ENCODE results near the gene PRELP.
"Not testable (repeated sequence)": the region's sequence is repeated elsewhere in the genome, so short reads cannot be mapped to it uniquely, and the experiment has no call there.

PRELP gene

DNA sequence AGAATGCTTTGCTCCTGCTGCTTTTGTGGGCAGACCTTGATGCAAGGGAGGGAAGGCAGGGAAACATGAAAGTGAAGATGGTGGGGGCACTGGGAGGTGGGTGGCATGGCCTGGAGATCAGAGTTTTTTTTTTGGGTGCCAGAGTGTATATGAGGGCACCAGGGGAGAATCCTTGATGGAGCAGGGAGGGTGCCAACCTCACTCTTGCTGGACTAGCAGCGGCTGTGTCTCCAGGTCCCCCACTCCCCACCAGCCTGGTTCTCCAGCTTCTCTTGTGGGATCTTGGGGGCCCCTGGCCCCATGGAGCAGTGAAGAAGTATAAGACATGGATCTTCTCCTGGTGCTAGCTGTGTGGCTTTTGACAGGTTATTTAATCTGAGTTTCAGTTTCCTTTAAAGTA lies 13.5 kb upstream of the PRELP start:
- no peak for DNase-seq (ENCODE audit: low read depth, low spot score)
- Histone ChIP-seq H3K4me3 (ENCODE audit: insufficient read length, low read depth) (no peak overlapping the region), H3K9me3 (ENCODE audit: insufficient read depth, low read length) (no peaks in the 10 kb centered on the region), H3K36me3 (ENCODE audit: insufficient read depth, insufficient read length, low read length) (no peaks in the 10 kb centered on the region), H3K27me3 (ENCODE audit: insufficient read depth, insufficient read length) (no peaks in the 10 kb centered on the region), H3K9ac (ENCODE audit: insufficient read length, low read depth) (no peak overlapping the region), H3K4me1 (ENCODE audit: insufficient read depth, insufficient read length) (peaks cover 22% of the 10 kb centered on the region)
- TF ChIP-seq ZNF274 (IDR thresholded peaks at IDR 0.05; ENCODE audit: low read depth, low read length): no peak
- no peak for TF ChIP-seq SUZ12 (IDR thresholded peaks at IDR 0.05; ENCODE audit: extremely low read depth, insufficient read depth, insufficient read length)
- no peak for TF ChIP-seq YY1 (IDR thresholded peaks at IDR 0.05; ENCODE audit: insufficient read depth, insufficient read length)

- TF ChIP-seq ZNF274 (IDR thresholded peaks at IDR 0.05; ENCODE audit: low read depth, low read length): no peak
- no peak for TF ChIP-seq SUZ12 (IDR thresholded peaks at IDR 0.05; ENCODE audit: extremely low read depth, insufficient read depth, insufficient read length)
- TF ChIP-seq YY1 (IDR thresholded peaks at IDR 0.05; ENCODE audit: insufficient read depth, insufficient read length): no peak
- Histone ChIP-seq H3K27me3 (ENCODE audit: insufficient read depth, insufficient read length) (no peaks in the 10 kb centered on the region), H3K4me1 (ENCODE audit: insufficient read depth, insufficient read length) (peaks cover 22% of the 10 kb centered on the region), H3K9me3 (ENCODE audit: insufficient read depth, low read length) (no peaks in the 10 kb centered on the region), H3K36me3 (ENCODE audit: insufficient read depth, insufficient read length, low read length) (no peaks in the 10 kb centered on the region), H3K9ac (ENCODE audit: insufficient read length, low read depth) (no peak overlapping the region), H3K4me3 (ENCODE audit: insufficient read length, low read depth) (no peak overlapping the region)
- no peak for DNase-seq (ENCODE audit: low read depth, low spot score)
Observed at GRCh38 chr1:203462878-203463277, 12.7 kb upstream of the PRELP start.

- peaks cover 22% of the 10 kb centered on the region for H3K4me1 ChIP-seq (ENCODE audit: insufficient read depth, insufficient read length)
- H3K9ac ChIP-seq (ENCODE audit: insufficient read length, low read depth): no peak overlapping the region
Observed at GRCh38 chr1:203463469-203464062, 12.0 kb upstream of the PRELP start.

GRCh38 chr1:203464226-203464625 lies 11.4 kb upstream of the PRELP start:
- Histone ChIP-seq H3K27me3 (ENCODE audit: insufficient read depth, insufficient read length) (no peaks in the 10 kb centered on the region), H3K36me3 (ENCODE audit: insufficient read depth, insufficient read length, low read length) (no peaks in the 10 kb centered on the region), H3K4me3 (ENCODE audit: insufficient read length, low read depth) (no peak overlapping the region), H3K9me3 (ENCODE audit: insufficient read depth, low read length) (no peaks in the 10 kb centered on the region), H3K4me1 (ENCODE audit: insufficient read depth, insufficient read length) (peaks cover 22% of the 10 kb centered on the region), H3K9ac (ENCODE audit: insufficient read length, low read depth) (no peak overlapping the region)
- DNase-seq (ENCODE audit: low read depth, low spot score): no peak
- TF ChIP-seq SUZ12 (IDR thresholded peaks at IDR 0.05; ENCODE audit: extremely low read depth, insufficient read depth, insufficient read length) (no peak), YY1 (IDR thresholded peaks at IDR 0.05; ENCODE audit: insufficient read depth, insufficient read length) (no peak), ZNF274 (IDR thresholded peaks at IDR 0.05; ENCODE audit: low read depth, low read length) (no peak)

More at GRCh38 chr1:203463469-203464062, 12.0 kb upstream of the PRELP start:
- DNase-seq (ENCODE audit: low read depth, low spot score): no peak
- no peaks in the 10 kb centered on the region for H3K36me3 ChIP-seq (ENCODE audit: insufficient read depth, insufficient read length, low read length)
- H3K9me3 ChIP-seq (ENCODE audit: insufficient read depth, low read length): no peaks in the 10 kb centered on the region
- no peaks in the 10 kb centered on the region for H3K27me3 ChIP-seq (ENCODE audit: insufficient read depth, insufficient read length)
- TF ChIP-seq YY1 (IDR thresholded peaks at IDR 0.05; ENCODE audit: insufficient read depth, insufficient read length) (no peak), SUZ12 (IDR thresholded peaks at IDR 0.05; ENCODE audit: extremely low read depth, insufficient read depth, insufficient read length) (no peak), ZNF274 (IDR thresholded peaks at IDR 0.05; ENCODE audit: low read depth, low read length) (no peak)
- H3K4me3 ChIP-seq (ENCODE audit: insufficient read length, low read depth): no peak overlapping the region

DNA sequence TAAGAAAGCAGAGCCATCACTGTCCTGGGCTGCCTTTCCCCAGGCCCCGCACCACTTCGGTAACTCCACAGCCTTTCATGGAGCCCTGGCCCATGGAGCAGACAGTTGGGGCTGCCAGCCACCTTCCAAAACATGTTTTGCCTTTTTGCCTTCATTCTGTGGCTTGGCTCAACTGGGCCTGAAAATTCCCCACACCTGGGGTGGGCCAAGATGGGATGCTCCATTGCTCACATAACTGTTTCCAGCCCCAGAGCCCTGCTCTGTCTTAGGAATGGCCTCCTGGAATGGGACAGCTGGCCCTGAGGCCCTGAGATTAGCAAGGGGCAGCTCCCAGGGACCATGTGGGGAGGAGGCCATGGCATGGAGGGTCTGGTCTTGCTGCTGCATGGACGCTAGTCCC lies 10.9 kb upstream of the PRELP start:
- H3K27me3 ChIP-seq (ENCODE audit: insufficient read depth, insufficient read length): no peaks in the 10 kb centered on the region
- TF ChIP-seq ZNF274 (IDR thresholded peaks at IDR 0.05; ENCODE audit: low read depth, low read length) (no peak), YY1 (IDR thresholded peaks at IDR 0.05; ENCODE audit: insufficient read depth, insufficient read length) (no peak)
- no peaks in the 10 kb centered on the region for H3K9me3 ChIP-seq (ENCODE audit: insufficient read depth, low read length)

DNA sequence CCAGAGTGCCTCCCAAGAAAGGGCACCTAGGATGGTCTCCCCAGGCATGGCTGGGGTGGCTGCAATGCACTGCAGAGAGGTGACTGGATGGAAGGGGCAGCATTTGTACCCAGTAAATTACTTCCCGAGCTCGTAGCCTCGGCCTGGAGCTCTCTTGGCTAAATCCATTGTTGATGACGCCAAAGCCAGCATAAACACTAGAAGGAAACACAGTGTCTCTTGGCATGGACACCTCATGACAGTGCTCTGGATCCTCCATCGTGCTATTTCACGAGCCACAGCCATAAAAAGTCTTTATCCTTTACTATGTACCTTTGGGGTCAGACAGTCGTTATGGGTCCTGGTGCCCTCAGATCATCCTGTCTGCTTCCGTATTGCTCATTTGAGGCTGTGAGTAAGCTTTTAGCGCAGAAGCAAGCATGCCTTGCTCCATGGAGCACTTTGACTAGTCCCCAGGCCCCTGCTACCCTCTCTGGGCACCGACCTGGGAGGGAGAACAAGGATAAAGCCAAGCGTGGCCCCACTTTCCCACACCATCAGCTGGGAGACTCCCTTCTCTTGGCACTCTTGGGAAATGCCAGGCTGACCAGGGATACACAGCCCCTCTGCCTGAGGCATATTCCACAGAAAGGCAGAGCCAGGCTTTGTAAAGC lies 10.3 kb upstream of the PRELP start:
- no peak for DNase-seq (ENCODE audit: low read depth, low spot score)
- H3K27me3 ChIP-seq (ENCODE audit: insufficient read depth, insufficient read length): no peaks in the 10 kb centered on the region
- H3K36me3 ChIP-seq (ENCODE audit: insufficient read depth, insufficient read length, low read length): no peaks in the 10 kb centered on the region
- TF ChIP-seq YY1 (IDR thresholded peaks at IDR 0.05; ENCODE audit: insufficient read depth, insufficient read length): no peak
- peaks cover 26% of the 10 kb centered on the region for H3K4me1 ChIP-seq (ENCODE audit: insufficient read depth, insufficient read length)
- no peaks in the 10 kb centered on the region for H3K9me3 ChIP-seq (ENCODE audit: insufficient read depth, low read length)
- no peak overlapping the region for H3K4me3 ChIP-seq (ENCODE audit: insufficient read length, low read depth)
- H3K9ac ChIP-seq (ENCODE audit: insufficient read length, low read depth): no peak overlapping the region

More for the DNA sequence above, 10.9 kb upstream of the PRELP start:
- H3K4me1 ChIP-seq (ENCODE audit: insufficient read depth, insufficient read length): peaks cover 25% of the 10 kb centered on the region
- no peak overlapping the region for H3K4me3 ChIP-seq (ENCODE audit: insufficient read length, low read depth)
- H3K9ac ChIP-seq (ENCODE audit: insufficient read length, low read depth): no peak overlapping the region
- no peak for DNase-seq (ENCODE audit: low read depth, low spot score)
- no peaks in the 10 kb centered on the region for H3K36me3 ChIP-seq (ENCODE audit: insufficient read depth, insufficient read length, low read length)

DNA sequence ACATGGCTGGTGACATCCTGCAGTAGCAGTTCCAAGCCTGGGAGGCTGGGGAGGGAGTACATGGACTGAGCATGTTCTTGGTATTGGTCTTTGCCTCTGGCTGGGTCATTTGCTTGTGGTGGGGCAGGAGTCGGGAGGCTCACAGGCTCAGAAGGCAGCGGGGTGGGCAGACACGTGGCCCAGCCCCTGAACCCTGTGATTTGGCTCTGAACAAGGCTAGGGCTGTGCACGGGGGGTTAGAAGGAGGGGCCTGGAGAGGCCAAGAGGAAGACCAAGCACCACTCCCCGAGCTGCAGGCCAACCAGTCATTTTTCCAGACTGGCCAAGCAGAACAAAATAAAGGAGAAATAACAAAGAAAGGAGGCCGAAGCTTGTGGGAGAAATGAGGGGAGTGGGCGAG lies 9.7 kb upstream of the PRELP start:
- no peaks in the 10 kb centered on the region for H3K27me3 ChIP-seq (ENCODE audit: insufficient read depth, insufficient read length)
- H3K9me3 ChIP-seq (ENCODE audit: insufficient read depth, low read length): no peaks in the 10 kb centered on the region
- H3K9ac ChIP-seq (ENCODE audit: insufficient read length, low read depth): no peak overlapping the region
- TF ChIP-seq SUZ12 (IDR thresholded peaks at IDR 0.05; ENCODE audit: extremely low read depth, insufficient read depth, insufficient read length) (no peak), YY1 (IDR thresholded peaks at IDR 0.05; ENCODE audit: insufficient read depth, insufficient read length) (no peak), ZNF274 (IDR thresholded peaks at IDR 0.05; ENCODE audit: low read depth, low read length) (no peak)
- no peak for DNase-seq (ENCODE audit: low read depth, low spot score)
- H3K36me3 ChIP-seq (ENCODE audit: insufficient read depth, insufficient read length, low read length): no peaks in the 10 kb centered on the region
- no peak overlapping the region for H3K4me3 ChIP-seq (ENCODE audit: insufficient read length, low read depth)
- peaks cover 26% of the 10 kb centered on the region for H3K4me1 ChIP-seq (ENCODE audit: insufficient read depth, insufficient read length)

DNA sequence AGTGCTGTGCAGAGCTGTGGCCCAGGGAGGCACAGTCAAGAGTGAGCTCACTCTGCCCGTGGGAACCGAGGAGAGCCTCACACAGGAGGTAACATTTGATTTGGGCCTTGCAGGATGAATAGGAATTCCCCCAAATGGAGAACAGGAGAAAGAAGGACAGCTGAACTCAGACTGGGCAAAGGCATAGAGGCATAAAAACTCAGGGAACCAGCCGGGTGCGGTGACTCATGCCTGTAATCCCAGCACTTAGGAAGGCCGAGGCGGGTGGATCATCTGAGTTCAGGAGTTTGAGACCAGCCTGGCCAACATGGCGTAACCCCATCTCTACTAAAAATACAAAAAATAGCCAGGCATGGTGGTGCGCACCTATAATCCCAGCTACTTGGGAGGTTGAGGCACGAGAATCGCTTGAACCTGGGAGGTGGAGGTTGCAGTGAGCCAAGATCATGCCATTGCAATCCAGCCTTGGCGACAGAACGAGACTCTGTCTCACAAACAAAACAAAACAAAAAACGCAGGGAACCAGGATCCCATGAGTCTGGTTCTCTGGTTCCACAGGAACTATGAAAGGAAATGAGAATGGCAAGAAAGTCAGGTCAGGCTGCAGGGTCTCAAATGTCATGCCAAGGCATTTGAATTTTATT lies 8.6 kb upstream of the PRELP start:
- H3K4me1 ChIP-seq (ENCODE audit: insufficient read depth, insufficient read length): peaks cover 26% of the 10 kb centered on the region
- H3K4me3 ChIP-seq (ENCODE audit: insufficient read length, low read depth); H3K9ac ChIP-seq (ENCODE audit: insufficient read length, low read depth); H3K9me3 ChIP-seq (ENCODE audit: insufficient read depth, low read length); DNase-seq (ENCODE audit: low read depth, low spot score); H3K27me3 ChIP-seq (ENCODE audit: insufficient read depth, insufficient read length); H3K36me3 ChIP-seq (ENCODE audit: insufficient read depth, insufficient read length, low read length): not testable (repeated sequence)
